HL-60/S4 treated with retinoic acid at 250 ng/mL for 4 days and 3 days (cell line): ENCODE measurements around the gene PHF3.

Experiments
- in situ Hi-C: fragments of 300-500 bp; cut with MboI; formaldehyde crosslinking; loops from 2 replicates; pipeline ENCODE4 v1.7.0; 2022; ENCODE audit warnings: low sequenced_read_pairs

PHF3 gene

GRCh38 chr6:63643862-63644261 lies 8.3 kb downstream of the PHF3 start:
- in situ Hi-C loops = no loop called here

GRCh38 chr6:63644668-63645326 lies 9.2 kb downstream of the PHF3 start:
- in situ Hi-C loops = no loop called here

- in situ Hi-C loops = no loop called here
These were observed 13.7 kb downstream of the PHF3 start for GRCh38 chr6:63649269-63649668.

GRCh38 chr6:63649847-63650265 lies 14.3 kb downstream of the PHF3 start:
- in situ Hi-C loops = no loop called here

- in situ Hi-C loops = no loop called here
These were observed 17.4 kb downstream of the PHF3 start for GRCh38 chr6:63652980-63653379.

GRCh38 chr6:63660757-63661156 lies 25.2 kb downstream of the PHF3 start:
- in situ Hi-C loops = no loop called here

- in situ Hi-C loops = no loop called here
These were observed 26.2 kb downstream of the PHF3 start for GRCh38 chr6:63661769-63662168.

- in situ Hi-C loops = no loop called here
These were observed 27.7 kb downstream of the PHF3 start for GRCh38 chr6:63663147-63663955.

- in situ Hi-C loops = no loop called here
These were observed 28.3 kb downstream of the PHF3 start for GRCh38 chr6:63663956-63664281.

- in situ Hi-C loops = no loop called here
These were observed 35.6 kb downstream of the PHF3 start for GRCh38 chr6:63671098-63671754.

- in situ Hi-C loops = no loop called here
These were observed 37.1 kb downstream of the PHF3 start for GRCh38 chr6:63672582-63673129.

- in situ Hi-C loops = no loop called here
These were observed 38.1 kb downstream of the PHF3 start for GRCh38 chr6:63673692-63674091.

- in situ Hi-C loops = no loop called here
These were observed 39.0 kb downstream of the PHF3 start for GRCh38 chr6:63674635-63675034.

- in situ Hi-C loops = no loop called here
These were observed 39.5 kb downstream of the PHF3 start for GRCh38 chr6:63675138-63675537.

GRCh38 chr6:63676412-63677114 lies 41.0 kb downstream of the PHF3 start:
- in situ Hi-C loops = no loop called here

- in situ Hi-C loops = no loop called here
These were observed 41.7 kb downstream of the PHF3 start for GRCh38 chr6:63677282-63677681.

- in situ Hi-C loops = no loop called here
These were observed 47.5 kb downstream of the PHF3 start for GRCh38 chr6:63683071-63683603.

GRCh38 chr6:63685446-63686379 lies 50.1 kb downstream of the PHF3 start:
- in situ Hi-C loops = no loop called here

- in situ Hi-C loops = no loop called here
These were observed 53.8 kb downstream of the PHF3 start for GRCh38 chr6:63689421-63689820.

GRCh38 chr6:63690221-63690620 lies 54.6 kb downstream of the PHF3 start:
- in situ Hi-C loops = no loop called here
